ENCODE data around the gene OR10A6. TPM values are rescaled to one million over a fixed set of nuclear protein-coding genes. Genes with fewer than 3 reads are reported as not detected.

OR10A6 gene, protein sequence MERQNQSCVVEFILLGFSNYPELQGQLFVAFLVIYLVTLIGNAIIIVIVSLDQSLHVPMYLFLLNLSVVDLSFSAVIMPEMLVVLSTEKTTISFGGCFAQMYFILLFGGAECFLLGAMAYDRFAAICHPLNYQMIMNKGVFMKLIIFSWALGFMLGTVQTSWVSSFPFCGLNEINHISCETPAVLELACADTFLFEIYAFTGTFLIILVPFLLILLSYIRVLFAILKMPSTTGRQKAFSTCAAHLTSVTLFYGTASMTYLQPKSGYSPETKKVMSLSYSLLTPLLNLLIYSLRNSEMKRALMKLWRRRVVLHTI
- total RNA-seq = not detected in 2 replicates

DNA sequence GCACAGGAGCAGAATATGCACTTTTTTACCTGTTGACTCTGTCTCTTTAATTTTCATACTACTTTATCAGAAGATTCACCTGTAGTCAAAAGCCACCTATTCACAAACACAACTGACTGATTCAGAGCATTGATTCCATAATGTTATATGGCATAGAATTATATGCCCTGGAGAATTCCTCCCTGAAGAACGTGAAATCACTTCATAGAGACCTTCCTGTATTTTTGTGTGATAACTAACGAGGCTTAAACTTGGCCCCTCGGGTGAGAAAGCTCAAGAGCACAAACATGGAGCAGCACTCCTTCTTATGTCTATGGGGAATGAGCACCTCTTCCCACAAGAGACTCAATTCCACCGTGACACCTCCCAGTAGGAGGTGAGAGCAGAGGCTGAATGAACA is at the start of gene OR10A6:
TSS of gene OR10A6 (minus strand) at position 101 of the 400 bp plus-strand sequence. CDS start 2,606 bp downstream, outside the sequence.
- Histone ChIP-seq H3K4me3 (ENCODE audit: low read depth, low read length) (no peak within 1 kb of the TSS), H3K36me3 (ENCODE audit: control insufficient read depth, insufficient read depth, low read length) (no peaks in the 10 kb centered on the region), H3K27me3 (ENCODE audit: control insufficient read depth, insufficient read depth, low read length) (no peaks in the 10 kb centered on the region)
- TF ChIP-seq, protein P1, sequence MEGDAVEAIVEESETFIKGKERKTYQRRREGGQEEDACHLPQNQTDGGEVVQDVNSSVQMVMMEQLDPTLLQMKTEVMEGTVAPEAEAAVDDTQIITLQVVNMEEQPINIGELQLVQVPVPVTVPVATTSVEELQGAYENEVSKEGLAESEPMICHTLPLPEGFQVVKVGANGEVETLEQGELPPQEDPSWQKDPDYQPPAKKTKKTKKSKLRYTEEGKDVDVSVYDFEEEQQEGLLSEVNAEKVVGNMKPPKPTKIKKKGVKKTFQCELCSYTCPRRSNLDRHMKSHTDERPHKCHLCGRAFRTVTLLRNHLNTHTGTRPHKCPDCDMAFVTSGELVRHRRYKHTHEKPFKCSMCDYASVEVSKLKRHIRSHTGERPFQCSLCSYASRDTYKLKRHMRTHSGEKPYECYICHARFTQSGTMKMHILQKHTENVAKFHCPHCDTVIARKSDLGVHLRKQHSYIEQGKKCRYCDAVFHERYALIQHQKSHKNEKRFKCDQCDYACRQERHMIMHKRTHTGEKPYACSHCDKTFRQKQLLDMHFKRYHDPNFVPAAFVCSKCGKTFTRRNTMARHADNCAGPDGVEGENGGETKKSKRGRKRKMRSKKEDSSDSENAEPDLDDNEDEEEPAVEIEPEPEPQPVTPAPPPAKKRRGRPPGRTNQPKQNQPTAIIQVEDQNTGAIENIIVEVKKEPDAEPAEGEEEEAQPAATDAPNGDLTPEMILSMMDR (IDR thresholded peaks at IDR 0.05; ENCODE audit: insufficient read depth, low read length, poor library complexity, severe bottlenecking) = no peak
- DNase-seq (ENCODE audit: low read depth) = no peak

DNA sequence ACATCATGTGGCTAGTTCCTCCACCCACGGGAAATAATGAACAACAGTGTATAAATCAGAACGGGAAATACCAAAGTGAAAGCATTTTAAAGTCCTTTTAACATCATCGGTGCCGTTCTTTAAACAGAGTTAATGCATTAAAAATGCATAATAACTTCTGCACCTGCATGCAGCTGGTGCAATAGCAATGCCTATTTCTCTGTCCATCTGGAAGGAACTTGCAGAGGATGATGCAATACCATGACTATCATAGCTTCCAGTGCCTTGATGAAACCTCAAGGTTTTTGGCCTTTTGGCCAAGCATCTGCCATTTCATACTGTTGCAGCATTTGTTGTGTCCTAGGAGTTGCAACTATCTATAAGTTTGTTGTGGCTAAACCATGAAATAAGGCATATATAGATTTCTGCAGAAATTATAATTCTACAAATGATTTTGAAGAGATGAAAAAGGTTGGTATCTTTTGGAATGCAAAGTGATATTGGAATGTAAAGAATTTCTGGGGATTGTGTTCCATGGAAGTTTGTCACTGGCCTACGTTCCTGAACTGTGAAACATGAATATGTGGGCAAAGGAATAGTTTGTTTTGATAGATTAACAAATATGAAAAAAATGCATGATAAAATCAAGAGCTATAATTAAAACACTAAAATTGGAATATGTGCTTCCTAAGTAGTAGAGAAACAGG is 46.3 kb upstream of the OR10A6 start:
- no peaks in the 10 kb centered on the region for H3K36me3 ChIP-seq (ENCODE audit: control insufficient read depth, insufficient read depth, low read length)

DNA sequence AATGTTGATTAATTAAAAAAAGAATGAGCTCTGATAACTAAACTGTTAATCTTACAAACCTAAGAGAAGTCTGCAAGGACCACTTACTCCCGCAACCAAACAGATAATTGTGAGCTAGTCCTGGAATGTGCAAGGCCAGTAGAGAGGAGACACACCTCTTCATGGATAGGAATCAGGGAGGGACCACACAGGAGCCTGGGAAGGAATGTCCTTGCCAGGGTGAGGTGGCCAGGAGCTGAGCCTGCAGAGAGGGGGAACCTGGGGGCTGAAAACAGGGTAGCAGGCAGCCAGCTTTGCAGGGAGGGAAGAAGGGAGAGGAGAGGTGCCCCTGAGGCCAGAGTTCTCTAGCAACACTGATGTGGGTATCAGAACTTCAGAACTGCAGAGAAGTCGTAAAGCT is 43.6 kb upstream of the OR10A6 start:
- no peak for DNase-seq (ENCODE audit: low read depth)
- Histone ChIP-seq H3K4me3 (ENCODE audit: low read depth, low read length) (no peak overlapping the region), H3K27me3 (ENCODE audit: control insufficient read depth, insufficient read depth, low read length) (no peaks in the 10 kb centered on the region), H3K36me3 (ENCODE audit: control insufficient read depth, insufficient read depth, low read length) (no peaks in the 10 kb centered on the region)
- TF ChIP-seq, protein P1 (IDR thresholded peaks at IDR 0.05; ENCODE audit: insufficient read depth, low read length, poor library complexity, severe bottlenecking) = no peak

More for the DNA sequence above, 46.3 kb upstream of the OR10A6 start:
- peak; percentile 34 for DNase-seq (ENCODE audit: low read depth)
- no peaks in the 10 kb centered on the region for H3K27me3 ChIP-seq (ENCODE audit: control insufficient read depth, insufficient read depth, low read length)
- no peak overlapping the region for H3K4me3 ChIP-seq (ENCODE audit: low read depth, low read length)
- TF ChIP-seq, protein P1 (IDR thresholded peaks at IDR 0.05; ENCODE audit: insufficient read depth, low read length, poor library complexity, severe bottlenecking) = no peak

DNA sequence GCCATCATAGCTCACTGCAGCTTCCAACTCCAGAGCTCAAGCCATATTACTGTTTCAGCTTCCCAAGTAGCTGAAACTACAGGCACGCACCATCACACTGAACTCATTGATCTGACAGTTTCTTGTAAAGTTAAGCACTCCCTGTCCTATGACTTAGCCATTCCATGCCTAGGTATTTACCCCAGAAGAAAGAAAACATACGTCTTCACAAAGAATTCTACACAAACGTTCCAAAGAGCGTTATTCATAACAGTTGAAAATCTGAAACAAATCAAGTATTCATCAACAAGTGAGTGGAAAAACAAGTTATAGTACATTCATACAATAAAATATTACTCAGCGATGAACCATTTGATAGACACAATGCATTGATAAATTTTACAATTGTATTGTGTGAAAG is 41.9 kb upstream of the OR10A6 start:
- no peaks in the 10 kb centered on the region for H3K36me3 ChIP-seq (ENCODE audit: control insufficient read depth, insufficient read depth, low read length)
- no peaks in the 10 kb centered on the region for H3K27me3 ChIP-seq (ENCODE audit: control insufficient read depth, insufficient read depth, low read length)
- no peak for DNase-seq (ENCODE audit: low read depth)
- TF ChIP-seq, protein P1 (IDR thresholded peaks at IDR 0.05; ENCODE audit: insufficient read depth, low read length, poor library complexity, severe bottlenecking) = no peak
- H3K4me3 ChIP-seq (ENCODE audit: low read depth, low read length) = no peak overlapping the region

DNA sequence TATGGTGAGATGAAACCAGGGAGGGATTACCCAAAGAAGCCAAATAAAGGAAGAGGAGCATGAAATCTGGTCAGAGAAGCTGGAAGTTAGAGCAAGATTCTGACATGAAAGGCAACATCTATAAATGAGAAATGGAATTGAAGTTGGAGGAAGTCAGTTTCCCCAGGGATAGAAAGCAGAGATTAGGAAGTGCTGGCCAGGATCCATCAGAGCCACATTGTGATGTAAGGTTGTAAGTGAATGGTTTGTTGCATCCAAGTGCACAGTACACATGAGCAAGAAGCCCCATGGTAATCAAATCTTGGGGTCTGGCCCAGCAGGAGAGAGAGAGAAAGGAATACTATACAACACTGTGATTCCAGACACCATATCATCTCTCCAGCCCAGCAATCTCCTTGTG is 40.8 kb upstream of the OR10A6 start:
- no peaks in the 10 kb centered on the region for H3K36me3 ChIP-seq (ENCODE audit: control insufficient read depth, insufficient read depth, low read length)
- TF ChIP-seq, protein P1 (IDR thresholded peaks at IDR 0.05; ENCODE audit: insufficient read depth, low read length, poor library complexity, severe bottlenecking) = no peak

More for the DNA sequence above, 40.8 kb upstream of the OR10A6 start:
- no peak overlapping the region for H3K4me3 ChIP-seq (ENCODE audit: low read depth, low read length)
- DNase-seq (ENCODE audit: low read depth) = no peak
- H3K27me3 ChIP-seq (ENCODE audit: control insufficient read depth, insufficient read depth, low read length) = no peaks in the 10 kb centered on the region

All from kidney epithelial cell (primary cell).